ENCODE data around the gene CISTR.
"Not testable (repeated sequence)": the region's sequence is repeated elsewhere in the genome, so short reads cannot be mapped to it uniquely, and the experiment has no call there.

CISTR gene

GRCh38 chr12:53720946-53721345 lies 30.8 kb downstream of the CISTR start:
- DNase-seq (ENCODE audit: low spot score) (no peak), FAIRE-seq (no peak)

GRCh38 chr12:53719649-53720048 lies 32.1 kb downstream of the CISTR start:
- DNase-seq (ENCODE audit: low spot score), result no peak
- no peak for FAIRE-seq

GRCh38 chr12:53718567-53718966 lies 33.2 kb downstream of the CISTR start:
- DNase-seq (ENCODE audit: low spot score); FAIRE-seq: not testable (repeated sequence)

- no peak for FAIRE-seq
- DNase-seq (ENCODE audit: low spot score), result no peak
Observed at GRCh38 chr12:53717319-53717718, 34.5 kb downstream of the CISTR start.

GRCh38 chr12:53714004-53714403 lies 37.8 kb downstream of the CISTR start:
- no peak for FAIRE-seq
- no peak for DNase-seq (ENCODE audit: low spot score)

- DNase-seq (ENCODE audit: low spot score) (no peak), FAIRE-seq (no peak)
Observed at GRCh38 chr12:53713516-53713915, 38.3 kb downstream of the CISTR start.

- no peak for FAIRE-seq
- DNase-seq (ENCODE audit: low spot score), result no peak
Observed at GRCh38 chr12:53712059-53712643, 39.6 kb downstream of the CISTR start.

- no peak for FAIRE-seq
- DNase-seq (ENCODE audit: low spot score), result no peak
Observed at GRCh38 chr12:53710091-53710490, 41.7 kb downstream of the CISTR start.

- DNase-seq (ENCODE audit: low spot score) (no peak), FAIRE-seq (no peak)
Observed at GRCh38 chr12:53709671-53710070, 42.1 kb downstream of the CISTR start.

GRCh38 chr12:53706080-53706479 lies 45.7 kb downstream of the CISTR start:
- no peak for DNase-seq (ENCODE audit: low spot score)
- no peak for FAIRE-seq

- DNase-seq (ENCODE audit: low spot score), result no peak
- no peak for FAIRE-seq
Observed at GRCh38 chr12:53703756-53704155, 48.0 kb downstream of the CISTR start.

GRCh38 chr12:53701518-53702264 lies 50.1 kb downstream of the CISTR start:
- FAIRE-seq (no peak), DNase-seq (ENCODE audit: low spot score) (peak; percentile 34)

GRCh38 chr12:53700567-53700966 lies 51.2 kb downstream of the CISTR start:
- DNase-seq (ENCODE audit: low spot score) (no peak), FAIRE-seq (no peak)

GRCh38 chr12:53699678-53700025 lies 52.1 kb downstream of the CISTR start:
- no peak for FAIRE-seq
- DNase-seq (ENCODE audit: low spot score), result no peak

GRCh38 chr12:53698948-53699677 lies 52.7 kb downstream of the CISTR start:
- FAIRE-seq, result no peak

GRCh38 chr12:53696655-53697331 lies 55.0 kb downstream of the CISTR start:
- no peak for DNase-seq (ENCODE audit: low spot score)
- FAIRE-seq, result no peak

More at GRCh38 chr12:53698948-53699677, 52.7 kb downstream of the CISTR start:
- DNase-seq (ENCODE audit: low spot score), result no peak
